ENCODE measurements around the gene SNCAIP. TPM values are rescaled to one million over a fixed set of nuclear protein-coding genes. Genes with fewer than 3 reads are reported as not detected.

SNCAIP gene
- total RNA-seq, 3 donors from 2014 or later: 1.2 to 4.7 (median 2.7) TPM

GRCh38 chr5:122322801-122323548, 10.9 kb downstream of the SNCAIP start:
- DNase-seq (no peak), ATAC-seq (peak; percentile 40)
- Histone ChIP-seq H3K4me3 (no peak overlapping the region), H3K36me3 (ENCODE audit: low read depth) (no peaks in the 10 kb centered on the region), H3K4me1 (ENCODE audit: low read depth) (no peaks in the 10 kb centered on the region), H3K9me3 (no peaks in the 10 kb centered on the region)
- no peak for TF ChIP-seq CTCF (IDR thresholded peaks at IDR 0.05)
- intact Hi-C loops (cut with DNase I, micrococcal nuclease): no loop called here

- DNase-seq: no peak
- H3K9me3 ChIP-seq: no peaks in the 10 kb centered on the region
- H3K4me1 ChIP-seq (ENCODE audit: low read depth): no peaks in the 10 kb centered on the region
- TF ChIP-seq CTCF (IDR thresholded peaks at IDR 0.05): no peak
- H3K4me3 ChIP-seq: no peak overlapping the region
- no peak for ATAC-seq
- no peaks in the 10 kb centered on the region for H3K36me3 ChIP-seq (ENCODE audit: low read depth)
- intact Hi-C loops (cut with DNase I, micrococcal nuclease): no loop called here
Observed at GRCh38 chr5:122323738-122324137, 11.7 kb downstream of the SNCAIP start.

- TF ChIP-seq CTCF (IDR thresholded peaks at IDR 0.05): no peak
- Histone ChIP-seq H3K9me3 (no peaks in the 10 kb centered on the region), H3K4me1 (ENCODE audit: low read depth) (no peaks in the 10 kb centered on the region), H3K36me3 (ENCODE audit: low read depth) (no peaks in the 10 kb centered on the region), H3K4me3 (no peak overlapping the region)
- ATAC-seq (no peak), DNase-seq (no peak)
- intact Hi-C loops (cut with DNase I, micrococcal nuclease): no loop called here
Observed at GRCh38 chr5:122327110-122327509, 15.1 kb downstream of the SNCAIP start.

GRCh38 chr5:122330881-122331280, 18.8 kb downstream of the SNCAIP start:
- H3K36me3 ChIP-seq (ENCODE audit: low read depth): no peaks in the 10 kb centered on the region
- H3K4me3 ChIP-seq: no peak overlapping the region
- no peak for ATAC-seq
- H3K4me1 ChIP-seq (ENCODE audit: low read depth): no peaks in the 10 kb centered on the region
- DNase-seq: no peak
- intact Hi-C loops (cut with DNase I, micrococcal nuclease): no loop called here
- TF ChIP-seq CTCF (IDR thresholded peaks at IDR 0.05): no peak
- H3K9me3 ChIP-seq: no peaks in the 10 kb centered on the region

- TF ChIP-seq CTCF (IDR thresholded peaks at IDR 0.05): no peak
- no peak for DNase-seq
Observed at GRCh38 chr5:122332599-122333555, 20.8 kb downstream of the SNCAIP start.

More at GRCh38 chr5:122332599-122333555, 20.8 kb downstream of the SNCAIP start:
- Histone ChIP-seq H3K4me1 (ENCODE audit: low read depth) (no peaks in the 10 kb centered on the region), H3K36me3 (ENCODE audit: low read depth) (no peaks in the 10 kb centered on the region), H3K9me3 (no peaks in the 10 kb centered on the region), H3K4me3 (no peak overlapping the region)
- peak; percentile 80 for ATAC-seq
- intact Hi-C loops (cut with DNase I, micrococcal nuclease): no loop called here

Measured in mucosa of descending colon (tissue), 3 donors.